GM10266 (cell line): ENCODE results near the gene GRIK5.

Experiments
- DNase-seq: peaks from one replicate; pipeline ENCODE4 v3.0.0; 2012; ENCODE audit errors: extremely low spot score
- CTCF ChIP-seq: IDR thresholded peaks from 2 replicates; pipeline ENCODE4 v1.5.1; 2012; ENCODE audit warnings: mild to moderate bottlenecking, low read depth; ENCODE audit not compliant: control insufficient read depth, insufficient read depth; ENCODE audit errors: missing control alignments

Gene GRIK5

GRCh38 chr19:42095814-42096230, 25.8 kb upstream of the GRIK5 start:
- TF ChIP-seq CTCF = no peak
- DNase-seq = no peak

- no peak for TF ChIP-seq CTCF
- DNase-seq = no peak
These were observed 25.3 kb upstream of the GRIK5 start for GRCh38 chr19:42095142-42095813.

GRCh38 chr19:42093926-42094325, 23.9 kb upstream of the GRIK5 start:
- no peak for DNase-seq
- no peak for TF ChIP-seq CTCF

- TF ChIP-seq CTCF = no peak
- no peak for DNase-seq
These were observed 23.5 kb upstream of the GRIK5 start for GRCh38 chr19:42093505-42093904.

GRCh38 chr19:42092350-42092749, 22.3 kb upstream of the GRIK5 start:
- TF ChIP-seq CTCF = peak; percentile 57
- DNase-seq = no peak

GRCh38 chr19:42091742-42092141, 21.7 kb upstream of the GRIK5 start:
- no peak for TF ChIP-seq CTCF
- DNase-seq = no peak

- DNase-seq = no peak
- no peak for TF ChIP-seq CTCF
These were observed 21.3 kb upstream of the GRIK5 start for GRCh38 chr19:42091300-42091699.
